Left lobe of liver (tissue), 2 donors: ENCODE measurements around the gene DMPK. TPM values are rescaled to one million over a fixed set of nuclear protein-coding genes. Genes with fewer than 3 reads are reported as not detected.
"Not testable (repeated sequence)": the region's sequence is repeated elsewhere in the genome, so short reads cannot be mapped to it uniquely, and the experiment has no call there.

Experiments
- ATAC-seq: fragments of 200-7000 bp; cut with Tn5 transposase; one replicate; pipeline ENCODE4 v1.9.1; 2020; ENCODE audit warnings: mild to moderate bottlenecking, moderate library complexity
- DNase-seq: peaks from one replicate; pipeline ENCODE4 v3.0.0-alpha.2; 2020; ENCODE audit warnings: low spot score
- total RNA-seq: library from RNA; stranded (reverse); gene quantifications from one replicate; pipeline ENCODE4 v1.2.1, GENCODE V29; 2021
- donor health status: DM: no; HTN: no; CAD: no; lungs with moderate emphysema.
- donor health status: DM: no; HTN: yes; CAD: no.

Gene DMPK
- total RNA-seq, 1 donor from 2014 or later: 7.8 TPM

GRCh38 chr19:45753548-45753947 lies 28.7 kb downstream of the DMPK start:
- no peak for DNase-seq
- ATAC-seq: no peak

- no peak for DNase-seq
- no peak for ATAC-seq
Observed at GRCh38 chr19:45752639-45753038, 29.7 kb downstream of the DMPK start.

- not testable (repeated sequence) for ATAC-seq
Observed at GRCh38 chr19:45751483-45751882, 30.8 kb downstream of the DMPK start.

GRCh38 chr19:45747513-45747912 lies 34.8 kb downstream of the DMPK start:
- ATAC-seq: no peak

More at GRCh38 chr19:45751483-45751882, 30.8 kb downstream of the DMPK start:
- not testable (repeated sequence) for DNase-seq

GRCh38 chr19:45746866-45747265 lies 35.4 kb downstream of the DMPK start:
- ATAC-seq (no peak), DNase-seq (no peak)

More at GRCh38 chr19:45747513-45747912, 34.8 kb downstream of the DMPK start:
- no peak for DNase-seq

GRCh38 chr19:45745606-45746005 lies 36.7 kb downstream of the DMPK start:
- ATAC-seq (no peak), DNase-seq (no peak)

GRCh38 chr19:45742969-45743368 lies 39.3 kb downstream of the DMPK start:
- DNase-seq (no peak), ATAC-seq (no peak)

GRCh38 chr19:45739498-45740439 lies 42.5 kb downstream of the DMPK start:
- no peak for ATAC-seq
- no peak for DNase-seq

- DNase-seq: no peak
Observed at GRCh38 chr19:45733160-45733810, 49.0 kb downstream of the DMPK start, which contains the start of gene MEIOSIN. MEIOSIN (plus strand) TSS chr19:45733439; CDS start chr19:45735377, 1,938 bp downstream.

GRCh38 chr19:45730368-45731288 lies 51.7 kb downstream of the DMPK start, which contains the start of gene FBXO46:
FBXO46 (minus strand) TSS chr19:45730896; CDS start chr19:45713495, 17,401 bp downstream.
- ATAC-seq (peak; percentile 98), DNase-seq (peak; percentile 98)

More at GRCh38 chr19:45733160-45733810, 49.0 kb downstream of the DMPK start, which contains the start of gene MEIOSIN:
- no peak for ATAC-seq

GRCh38 chr19:45729800-45730290 lies 52.4 kb downstream of the DMPK start:
- ATAC-seq: no peak

GRCh38 chr19:45728683-45729082 lies 53.6 kb downstream of the DMPK start:
- not testable (repeated sequence) for ATAC-seq, DNase-seq

More at GRCh38 chr19:45729800-45730290, 52.4 kb downstream of the DMPK start:
- DNase-seq: no peak

GRCh38 chr19:45720065-45720464 lies 62.2 kb downstream of the DMPK start:
- not testable (repeated sequence) for DNase-seq, ATAC-seq

Other genes with a start within 250 kb of the DMPK start
- 8.3 TPM for gene OPA3, start 197.7 kb downstream of the DMPK start, total RNA-seq
- 1.2 TPM for gene GPR4, start 180.3 kb downstream of the DMPK start, total RNA-seq
- gene EML2, start 143.1 kb downstream of the DMPK start, total RNA-seq: 17.9 TPM
- 0.18 TPM for gene GIPR, start 114.3 kb downstream of the DMPK start, total RNA-seq
- 91.2 TPM for gene SNRPD2, start 90.5 kb downstream of the DMPK start, total RNA-seq
- gene QPCTL, start 89.8 kb downstream of the DMPK start, total RNA-seq: 7.8 TPM
- 8.2 TPM for gene FBXO46, start 51.6 kb downstream of the DMPK start, total RNA-seq
- not detected for gene MEIOSIN, start 49.1 kb downstream of the DMPK start, total RNA-seq
- gene SIX5, start 13.2 kb downstream of the DMPK start, total RNA-seq: 12.1 TPM
- 13.9 TPM for gene DMWD, start 10.4 kb upstream of the DMPK start, total RNA-seq
- gene RSPH6A, start 32.8 kb upstream of the DMPK start, total RNA-seq: not detected
- 45.9 TPM for gene SYMPK, start 80.7 kb upstream of the DMPK start, total RNA-seq
- 31.6 TPM for gene FOXA3, start 81.8 kb upstream of the DMPK start, total RNA-seq
- gene IRF2BP1, start 103.7 kb upstream of the DMPK start, total RNA-seq: 19.5 TPM
- gene MYPOP, start 120.1 kb upstream of the DMPK start, total RNA-seq: 5.0 TPM
- not detected for gene NANOS2, start 132.3 kb upstream of the DMPK start, total RNA-seq
- gene NOVA2, start 191.4 kb upstream of the DMPK start, total RNA-seq: 2.0 TPM
- 11.1 TPM for gene CCDC61, start 213.0 kb upstream of the DMPK start, total RNA-seq
- gene PGLYRP1, start 240.6 kb upstream of the DMPK start, total RNA-seq: 0.43 TPM